Melanocyte of skin (primary cell): ENCODE data around the gene ARL3. TPM values are rescaled to one million over a fixed set of nuclear protein-coding genes. Genes with fewer than 3 reads are reported as not detected.

Experiments used
- total RNA-seq, 2 donors: library from RNA; depleted of rRNA; stranded (reverse); fragments of >200 nt; gene quantifications; 2 replicates each; pipeline ENCODE4 v1.2.3, GENCODE V29; 2012

Gene ARL3, protein sequence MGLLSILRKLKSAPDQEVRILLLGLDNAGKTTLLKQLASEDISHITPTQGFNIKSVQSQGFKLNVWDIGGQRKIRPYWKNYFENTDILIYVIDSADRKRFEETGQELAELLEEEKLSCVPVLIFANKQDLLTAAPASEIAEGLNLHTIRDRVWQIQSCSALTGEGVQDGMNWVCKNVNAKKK
- 1 to 10 TPM; 2.8 to 5.0 TPM for total RNA-seq

DNA sequence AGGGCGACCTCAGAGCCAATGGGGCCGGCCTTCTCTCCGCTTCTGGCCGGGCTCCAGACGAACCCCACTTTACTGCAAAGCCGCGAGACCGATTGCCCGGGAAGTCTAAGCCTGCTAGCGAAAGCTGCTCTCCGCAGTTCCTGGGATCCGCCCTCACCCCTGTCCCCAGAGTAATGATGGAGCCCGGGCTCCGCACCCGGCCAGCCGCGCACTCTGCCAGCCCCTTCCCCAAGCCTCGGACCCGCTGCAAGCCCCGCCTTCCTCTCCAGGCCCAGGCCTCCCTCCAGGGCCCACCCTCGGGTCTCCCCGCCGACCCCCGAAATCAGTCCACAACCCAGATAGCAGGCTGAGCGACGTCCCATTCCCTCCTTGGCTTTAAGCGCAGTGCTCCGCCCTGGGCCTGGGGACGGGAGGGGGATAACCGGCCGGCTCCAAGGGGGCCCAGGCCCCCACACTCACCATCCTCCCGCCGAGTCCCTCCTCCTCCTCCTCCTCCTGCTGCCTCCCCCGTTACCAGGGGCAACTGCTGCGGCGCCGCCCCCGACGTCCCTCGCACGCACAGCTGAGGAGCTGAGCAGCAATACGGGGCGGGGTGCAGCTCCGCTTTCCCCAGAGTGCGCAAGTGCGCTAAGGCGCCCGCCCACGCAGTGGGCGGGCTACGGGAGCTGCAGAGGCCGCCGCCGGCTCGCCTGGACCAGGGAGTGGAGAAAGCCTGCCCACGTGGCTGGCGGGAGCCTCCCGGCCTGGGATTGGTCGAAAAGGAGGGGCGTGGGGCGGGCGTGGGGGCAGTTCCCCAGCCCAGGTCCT lies at the start of gene ARL3:
ARL3 (minus strand) TSS at position 584 of the 807 bp plus-strand sequence; CDS start at position 462, 122 bp downstream.

DNA sequence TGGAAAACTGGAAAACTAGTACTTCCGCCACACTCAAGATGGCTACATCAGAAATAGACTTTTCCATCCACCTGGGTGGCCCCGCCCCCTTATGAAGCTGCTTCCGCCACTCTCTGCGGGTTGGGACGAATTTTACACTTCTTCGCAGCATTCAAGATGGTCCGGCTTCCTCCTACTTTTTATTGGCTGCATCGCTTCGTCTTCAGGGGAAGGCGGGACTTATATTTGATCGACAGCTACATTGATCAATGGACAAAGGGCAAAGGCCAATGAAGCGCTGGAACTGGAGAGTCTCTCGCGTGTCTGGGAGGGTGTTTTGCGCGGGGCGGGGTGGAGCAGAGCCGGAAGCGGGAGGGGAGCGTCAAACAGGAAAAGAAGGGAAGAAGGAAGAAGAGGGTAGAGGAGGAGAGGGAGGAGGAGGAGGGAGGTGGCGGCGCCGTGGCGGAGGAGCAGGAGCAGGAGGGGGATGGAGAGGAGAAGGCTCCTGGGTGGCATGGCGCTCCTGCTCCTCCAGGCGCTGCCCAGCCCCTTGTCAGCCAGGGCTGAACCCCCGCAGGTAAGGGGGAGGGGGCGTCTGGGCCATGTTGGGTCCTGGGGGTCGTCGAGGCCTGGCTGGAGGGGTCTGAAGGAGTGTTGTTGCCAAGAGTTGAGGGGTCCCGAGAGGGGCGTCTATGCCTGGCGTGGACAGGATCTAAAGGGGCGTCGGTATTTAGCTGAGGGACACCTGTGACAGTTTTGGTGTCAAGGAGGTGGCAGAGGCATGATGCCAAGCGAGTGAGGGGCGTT lies 29.6 kb upstream of the ARL3 start, which contains the start of gene WBP1L:
WBP1L (plus strand) TSS at position 361 of the 786 bp plus-strand sequence; CDS start at position 467, 106 bp downstream.

DNA sequence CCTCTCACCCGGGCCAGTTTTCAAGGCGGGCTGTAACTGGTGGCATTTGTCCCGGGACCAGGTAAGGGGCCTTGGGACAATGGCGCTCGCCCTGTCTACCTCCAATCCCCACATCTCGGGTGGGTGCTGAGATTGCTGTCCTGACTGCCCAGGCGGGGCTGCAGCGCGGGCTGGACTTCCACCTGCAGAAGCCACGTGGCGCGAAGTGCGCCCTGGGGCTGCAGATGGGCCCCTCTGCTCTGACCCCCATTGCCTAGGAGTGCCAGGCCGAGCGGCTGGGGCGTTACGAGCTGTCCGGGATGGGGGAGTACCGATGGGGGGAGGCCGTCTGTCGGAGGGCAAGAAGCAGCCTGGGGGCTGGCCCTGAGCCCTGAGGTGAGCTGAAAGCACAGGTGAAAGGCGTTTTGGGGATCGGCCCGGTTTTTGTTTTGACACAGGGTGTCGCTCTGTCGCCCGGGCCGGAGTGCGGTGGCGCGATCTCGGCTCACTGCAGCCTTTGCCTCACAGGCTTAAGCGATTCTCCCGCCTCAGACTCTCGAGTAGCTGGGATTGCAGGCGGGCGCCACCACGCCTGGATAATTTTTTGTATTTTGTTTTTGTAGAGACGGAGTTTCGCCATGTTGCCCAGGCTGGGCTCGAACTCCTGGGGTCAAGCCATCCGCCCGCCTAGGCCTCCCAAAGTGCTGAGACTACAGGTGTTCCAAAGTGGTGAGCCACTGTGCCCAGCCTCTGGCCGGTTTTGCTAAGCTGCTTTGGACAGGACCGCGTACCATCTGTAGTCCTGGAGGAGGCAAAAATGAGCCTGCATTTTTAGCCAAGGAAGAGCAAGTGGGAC lies 641 bp upstream of the ARL3 start, which contains the start of gene SFXN2:
SFXN2 (plus strand) TSS at position 16 of the 835 bp plus-strand sequence. CDS start 12,001 bp downstream, outside the sequence.

DNA sequence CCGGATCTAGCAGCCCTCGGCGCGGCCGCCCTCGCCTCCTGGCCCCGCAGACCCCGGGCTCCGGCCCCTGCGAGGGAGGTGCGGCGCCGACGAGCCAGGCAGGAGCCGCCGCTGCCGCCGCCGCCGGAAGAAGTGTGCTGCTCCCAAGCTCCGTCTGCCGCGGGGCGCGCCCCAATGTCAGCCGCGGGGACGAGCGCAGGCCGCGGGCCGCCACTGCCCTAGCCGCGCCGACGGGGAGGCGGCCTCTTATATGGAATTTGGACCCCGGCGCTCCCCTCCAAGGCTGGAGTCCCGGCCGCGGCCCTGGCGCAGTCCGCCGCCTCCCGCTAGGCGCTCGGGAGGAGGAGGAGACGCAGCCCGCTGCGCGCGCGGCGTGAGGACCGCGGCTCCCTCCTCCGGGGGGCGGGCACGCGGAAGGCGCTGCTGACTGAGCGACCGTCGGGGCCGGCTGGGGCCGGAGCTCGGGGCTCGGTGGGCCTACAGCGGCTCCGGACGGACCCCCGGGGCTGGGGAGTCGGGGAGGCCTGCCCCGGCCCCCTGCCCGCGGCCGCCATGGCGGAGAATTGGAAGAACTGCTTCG lies 70.0 kb downstream of the ARL3 start, which contains the start of gene TRIM8:
TRIM8 (plus strand) TSS at position 414 of the 580 bp plus-strand sequence; CDS start at position 553, 139 bp downstream.

Other genes starting within 250 kb of the ARL3 start
- 100 to 1,000 TPM; 134 TPM for gene ACTR1A, start 211.7 kb downstream of the ARL3 start, total RNA-seq
- gene SUFU, start 210.4 kb downstream of the ARL3 start, total RNA-seq = 1 to 10 TPM; 3.7 to 6.2 TPM
- gene TRIM8, start 69.9 kb downstream of the ARL3 start, total RNA-seq = 10 to 100 TPM; 26.0 to 26.5 TPM
- 1 to 10 TPM; 4.5 to 6.3 TPM for gene SFXN2, start 239 bp upstream of the ARL3 start, total RNA-seq
- gene WBP1L, start 29.6 kb upstream of the ARL3 start, total RNA-seq = 10 to 100 TPM; 41.3 to 86.4 TPM
- under 1 TPM in 1 of 2 donors, not detected in 1; under 0.01 TPM for gene CYP17A1, start 123.0 kb upstream of the ARL3 start, total RNA-seq
- 10 to 100 TPM; 21.0 to 23.4 TPM for gene BORCS7, start 139.9 kb upstream of the ARL3 start, total RNA-seq
- 10 to 100 TPM; 10.3 to 12.7 TPM for gene AS3MT, start 155.1 kb upstream of the ARL3 start, total RNA-seq
- gene CNNM2, start 203.9 kb upstream of the ARL3 start, total RNA-seq = 1 to 10 TPM; 6.9 to 8.0 TPM